ENCODE results near the gene ICAM1. TPM values are rescaled to one million over a fixed set of nuclear protein-coding genes. Genes with fewer than 3 reads are reported as not detected.
"Not testable (repeated sequence)": the region's sequence is repeated elsewhere in the genome, so short reads cannot be mapped to it uniquely, and the experiment has no call there.

ICAM1 gene
- total RNA-seq, 1 donor from 2014 or later, result 8.3 TPM

GRCh38 chr19:10274589-10274988, 3.7 kb downstream of the ICAM1 start:
- DNase-seq (ENCODE audit: low read depth in 2 of 2), result no peak

GRCh38 chr19:10277795-10278589, 7.1 kb downstream of the ICAM1 start:
- no peak for DNase-seq (ENCODE audit: low read depth in 2 of 2)

- no peak for DNase-seq (ENCODE audit: low read depth in 2 of 2)
Observed at GRCh38 chr19:10278935-10279334, 8.0 kb downstream of the ICAM1 start.

- DNase-seq (ENCODE audit: low read depth in 2 of 2), result no peak
Observed at GRCh38 chr19:10279737-10280442, 9.0 kb downstream of the ICAM1 start.

GRCh38 chr19:10282043-10282442, 11.1 kb downstream of the ICAM1 start:
- DNase-seq (ENCODE audit: low read depth in 2 of 2), result not testable (repeated sequence)

GRCh38 chr19:10283301-10284064, 12.6 kb downstream of the ICAM1 start:
- DNase-seq (ENCODE audit: low read depth in 2 of 2), result no peak

- DNase-seq (ENCODE audit: low read depth in 2 of 2), result no peak
Observed at GRCh38 chr19:10284065-10284959, 13.4 kb downstream of the ICAM1 start.

GRCh38 chr19:10284960-10285278, 14.0 kb downstream of the ICAM1 start:
- DNase-seq (ENCODE audit: low read depth in 2 of 2), result no peak

GRCh38 chr19:10285393-10285792, 14.5 kb downstream of the ICAM1 start:
- DNase-seq (ENCODE audit: low read depth in 2 of 2), result no peak

GRCh38 chr19:10286803-10287737, 16.1 kb downstream of the ICAM1 start, which contains the start of gene ICAM4:
ICAM4 (plus strand) TSS chr19:10286955; CDS start chr19:10287013, 58 bp downstream.
- DNase-seq (ENCODE audit: low read depth in 2 of 2), result peak; percentile 53 to 77

GRCh38 chr19:10288662-10289166, 17.8 kb downstream of the ICAM1 start:
- peak; percentile 46 to 54 for DNase-seq (ENCODE audit: low read depth in 2 of 2)

GRCh38 chr19:10289167-10289835, 18.4 kb downstream of the ICAM1 start:
- DNase-seq (ENCODE audit: low read depth in 2 of 2), result peak; percentile 34 to 39

GRCh38 chr19:10289836-10290356, 19.0 kb downstream of the ICAM1 start, which contains the start of gene ICAM5:
ICAM5 (plus strand) TSS chr19:10289952; CDS start chr19:10290044, 92 bp downstream.
- no peak for DNase-seq (ENCODE audit: low read depth in 2 of 2)

- no peak for DNase-seq (ENCODE audit: low read depth in 2 of 2)
Observed at GRCh38 chr19:10290357-10290875, 19.5 kb downstream of the ICAM1 start.

GRCh38 chr19:10290876-10291553, 20.1 kb downstream of the ICAM1 start:
- no peak for DNase-seq (ENCODE audit: low read depth in 2 of 2)

- no peak for DNase-seq (ENCODE audit: low read depth in 2 of 2)
Observed at GRCh38 chr19:10291554-10292205, 20.8 kb downstream of the ICAM1 start.

- peak; percentile 50 to 58 for DNase-seq (ENCODE audit: low read depth in 2 of 2)
Observed at GRCh38 chr19:10292206-10292788, 21.4 kb downstream of the ICAM1 start.
